Omental fat pad (tissue), 4 donors: ENCODE measurements around the gene ZBTB8A. TPM values are rescaled to one million over a fixed set of nuclear protein-coding genes. Genes with fewer than 3 reads are reported as not detected.

Source experiments
- ATAC-seq: fragments of 150-250 bp; one replicate; pipeline ENCODE4 v1.9.1; 2016; ENCODE audit warnings: mild to moderate bottlenecking, moderate library complexity; ENCODE audit not compliant: low FRiP score
- DNase-seq: peaks from one replicate; pipeline ENCODE4 v3.0.0-alpha.2; 2019; ENCODE audit warnings: low spot score
- total RNA-seq, 4 donors: library from RNA; depleted of rRNA; stranded (reverse); fragments of >200 nt; gene quantifications; one replicate each; pipeline ENCODE4 v1.1.0, GENCODE V29; 2016
- TF ChIP-seq, protein P1 (sequence below), 3 donors: fragments of 450-650 bp; IDR thresholded peaks; one replicate each; pipeline ENCODE4 v1.5.1; 2016 to 2017; ENCODE audit warnings: antibody characterized with exemption in 3 of 3, mild to moderate bottlenecking in 3 of 3, moderate library complexity in 2 of 3

ZBTB8A gene
- total RNA-seq, 4 donors from 2014 or later, result 5.4 to 10.9 (median 7.0) TPM

DNA sequence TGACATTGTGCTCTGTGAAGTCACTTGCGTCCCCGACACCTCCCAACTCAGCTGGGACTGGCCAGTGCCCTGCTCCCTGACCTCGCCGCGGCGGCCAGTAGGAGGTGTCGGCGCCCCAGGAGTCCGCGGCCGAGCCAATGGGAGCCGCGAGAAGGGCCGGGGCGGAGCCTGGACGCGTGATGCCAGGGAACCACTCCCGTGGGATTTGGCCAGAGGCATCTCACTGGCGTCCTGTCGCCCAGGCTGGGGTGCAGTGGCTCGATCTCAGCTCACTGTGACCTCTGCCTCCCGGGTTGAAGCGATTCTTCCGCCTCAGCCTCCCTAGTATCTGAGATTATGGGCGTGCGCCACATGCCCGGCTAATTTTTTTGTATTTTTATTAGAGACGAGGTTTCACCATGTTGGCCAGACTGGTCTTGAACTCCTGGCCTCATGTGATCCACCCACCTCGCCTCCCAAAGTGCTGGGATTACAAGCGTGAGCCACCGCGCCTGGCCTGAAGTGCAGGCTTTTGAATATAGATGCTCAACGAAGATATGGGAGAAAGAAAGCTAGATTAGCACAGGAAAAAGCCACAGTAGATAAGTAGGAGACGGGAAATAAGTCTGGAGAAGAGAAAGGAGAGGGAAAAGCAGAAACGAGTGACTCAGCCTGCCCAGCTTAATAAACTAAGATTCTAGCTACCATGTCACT lies 73.1 kb downstream of the ZBTB8A start:
- ATAC-seq, result peak; percentile 98
- peak; percentile 68 for DNase-seq
- TF ChIP-seq, protein P1, sequence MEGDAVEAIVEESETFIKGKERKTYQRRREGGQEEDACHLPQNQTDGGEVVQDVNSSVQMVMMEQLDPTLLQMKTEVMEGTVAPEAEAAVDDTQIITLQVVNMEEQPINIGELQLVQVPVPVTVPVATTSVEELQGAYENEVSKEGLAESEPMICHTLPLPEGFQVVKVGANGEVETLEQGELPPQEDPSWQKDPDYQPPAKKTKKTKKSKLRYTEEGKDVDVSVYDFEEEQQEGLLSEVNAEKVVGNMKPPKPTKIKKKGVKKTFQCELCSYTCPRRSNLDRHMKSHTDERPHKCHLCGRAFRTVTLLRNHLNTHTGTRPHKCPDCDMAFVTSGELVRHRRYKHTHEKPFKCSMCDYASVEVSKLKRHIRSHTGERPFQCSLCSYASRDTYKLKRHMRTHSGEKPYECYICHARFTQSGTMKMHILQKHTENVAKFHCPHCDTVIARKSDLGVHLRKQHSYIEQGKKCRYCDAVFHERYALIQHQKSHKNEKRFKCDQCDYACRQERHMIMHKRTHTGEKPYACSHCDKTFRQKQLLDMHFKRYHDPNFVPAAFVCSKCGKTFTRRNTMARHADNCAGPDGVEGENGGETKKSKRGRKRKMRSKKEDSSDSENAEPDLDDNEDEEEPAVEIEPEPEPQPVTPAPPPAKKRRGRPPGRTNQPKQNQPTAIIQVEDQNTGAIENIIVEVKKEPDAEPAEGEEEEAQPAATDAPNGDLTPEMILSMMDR (IDR thresholded peaks at IDR 0.05), result no peak

DNA sequence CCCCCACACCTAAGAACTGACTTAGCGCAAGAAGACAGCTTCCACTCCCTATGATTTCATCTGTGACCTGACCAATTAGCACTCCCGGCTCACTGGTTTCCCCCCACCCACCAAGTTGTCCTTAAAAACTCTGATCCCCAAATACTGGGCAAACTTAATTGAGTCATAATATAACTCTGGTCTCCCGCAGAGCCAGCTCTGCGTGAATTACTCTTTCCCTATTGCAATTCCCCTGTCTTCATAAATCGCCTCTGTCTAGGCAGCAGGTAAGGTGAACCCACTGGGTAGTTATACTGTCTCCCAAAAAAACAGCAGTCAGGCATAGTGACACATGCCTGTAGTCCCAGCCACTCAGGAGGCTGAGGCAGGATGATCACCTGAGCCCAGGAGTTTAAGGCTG lies 74.2 kb downstream of the ZBTB8A start:
- TF ChIP-seq, protein P1 (IDR thresholded peaks at IDR 0.05), result no peak
- no peak for ATAC-seq
- DNase-seq, result no peak

DNA sequence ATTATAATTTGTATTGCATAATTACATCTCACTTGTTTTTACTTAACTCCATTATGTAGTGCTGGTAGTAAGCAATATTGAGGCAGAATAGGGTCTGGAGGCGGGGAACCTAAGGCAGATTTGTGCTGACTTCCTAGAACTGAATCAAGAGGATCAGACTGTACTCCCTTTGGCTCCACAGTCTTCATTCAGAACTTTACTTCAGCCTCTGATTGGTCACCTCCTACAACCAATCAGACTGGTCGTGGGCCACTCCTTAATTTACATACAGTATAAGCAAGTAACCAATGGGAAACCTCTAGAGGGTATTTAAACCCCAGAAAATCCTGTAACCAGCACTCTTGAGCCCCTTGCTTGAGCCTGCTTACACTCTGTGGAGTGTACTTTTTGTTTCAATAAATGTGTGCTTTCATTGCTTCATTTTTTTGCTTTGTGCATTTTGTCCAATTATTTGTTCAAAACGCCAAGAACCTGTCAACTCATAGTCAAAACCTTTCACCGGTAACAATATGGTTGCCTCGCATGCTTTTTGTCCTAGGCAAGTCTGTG lies 79.5 kb downstream of the ZBTB8A start:
- ATAC-seq (no peak), DNase-seq (no peak)
- TF ChIP-seq, protein P1 (IDR thresholded peaks at IDR 0.05), result no peak

DNA sequence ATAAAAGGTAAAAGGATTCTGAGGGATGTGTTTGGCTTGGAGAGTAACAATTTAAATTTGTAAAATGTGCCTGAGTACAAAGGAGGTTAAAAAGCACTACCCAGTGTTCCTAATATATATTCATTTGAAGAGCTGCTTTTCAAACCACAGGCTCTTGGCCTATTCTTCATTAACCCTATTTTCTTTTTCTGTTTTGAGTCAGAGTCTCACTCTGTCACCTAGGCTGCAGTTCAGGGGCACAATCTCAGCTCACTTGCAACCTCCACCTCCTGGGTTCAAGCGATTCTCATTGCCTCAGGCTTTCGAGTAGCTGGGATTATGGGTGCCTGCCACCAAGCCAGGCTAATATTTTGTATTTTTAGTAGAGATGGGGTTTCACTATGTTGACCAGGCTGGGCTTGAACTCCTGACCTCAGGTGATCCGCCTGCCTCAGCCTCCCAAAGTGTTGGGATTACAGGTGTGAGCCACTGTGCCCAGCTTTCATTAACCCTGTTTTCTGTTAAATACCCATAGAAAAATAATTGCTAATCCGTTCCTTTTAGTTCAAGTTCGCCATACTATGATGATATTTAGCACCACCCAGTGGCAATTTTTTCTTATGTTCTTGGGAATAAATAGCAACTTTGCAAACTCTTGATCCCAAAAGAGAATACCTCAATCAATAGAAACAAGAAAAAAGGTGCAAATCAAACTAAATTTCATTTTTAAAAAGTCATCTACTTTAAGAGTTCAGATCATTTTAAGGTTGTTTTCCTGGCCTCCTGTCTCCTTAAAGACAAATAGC lies 80.7 kb downstream of the ZBTB8A start:
- TF ChIP-seq, protein P1 (IDR thresholded peaks at IDR 0.05), result no peak
- no peak for ATAC-seq
- no peak for DNase-seq

DNA sequence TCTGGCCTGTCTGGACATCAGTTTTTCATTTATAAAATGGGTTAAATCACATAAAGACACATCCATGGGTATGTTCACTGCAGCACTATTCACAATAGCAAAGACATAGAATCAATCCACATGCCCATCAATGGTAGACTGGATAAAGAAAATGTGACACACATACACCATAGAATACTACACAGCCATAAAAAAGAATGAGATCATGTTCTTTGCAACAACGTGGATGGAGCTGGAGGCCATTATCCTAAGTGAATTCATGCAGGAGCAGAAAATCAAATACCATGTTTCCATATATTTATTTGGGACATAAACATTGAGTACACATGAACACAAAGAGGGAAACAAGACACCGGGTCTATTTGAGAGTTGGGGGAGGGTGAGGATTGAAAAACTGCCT lies 83.0 kb downstream of the ZBTB8A start:
- TF ChIP-seq, protein P1 (IDR thresholded peaks at IDR 0.05), result no peak
- no peak for ATAC-seq

DNA sequence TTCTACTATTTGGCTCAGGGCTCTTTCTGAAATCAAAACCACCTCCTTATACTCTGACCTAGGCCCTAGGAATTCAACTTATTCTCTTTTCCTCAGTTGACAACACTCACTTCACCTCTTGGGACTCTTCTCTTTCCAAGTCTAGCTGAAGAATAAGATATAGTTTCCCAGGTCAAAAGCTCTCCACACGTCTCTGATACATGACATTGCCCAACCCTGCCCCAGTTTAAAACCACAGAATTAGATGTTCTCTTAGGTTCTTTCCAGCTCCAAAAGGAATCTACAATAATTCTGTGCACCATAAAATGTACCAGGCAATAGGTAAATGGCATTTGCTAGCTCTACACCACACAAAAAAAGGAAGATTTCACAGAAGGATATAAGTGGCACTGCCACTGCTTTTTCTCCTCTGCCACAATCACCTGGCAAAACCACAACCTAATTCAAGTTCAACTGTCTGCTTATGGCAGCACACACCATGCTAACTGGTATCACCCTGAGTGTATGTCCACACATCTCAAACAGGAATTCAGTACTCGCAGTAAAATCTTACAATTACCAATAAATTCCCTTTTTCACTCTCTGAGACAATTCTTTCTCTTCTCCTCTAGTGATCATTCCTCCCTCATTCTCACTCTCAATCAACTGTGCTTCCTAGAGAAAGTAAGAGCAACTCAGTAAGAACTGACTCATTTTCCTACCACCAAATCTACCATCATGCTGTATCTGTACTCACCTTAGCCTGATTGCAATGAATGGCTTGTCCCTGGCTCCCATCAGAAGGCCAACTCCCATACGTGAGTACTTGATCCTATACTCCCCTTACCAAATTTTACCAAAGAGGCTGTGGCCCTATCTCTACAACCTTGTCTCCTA lies 83.8 kb downstream of the ZBTB8A start:
- DNase-seq, result no peak
- no peak for ATAC-seq
- TF ChIP-seq, protein P1 (IDR thresholded peaks at IDR 0.05), result no peak

More for the DNA sequence above, 83.0 kb downstream of the ZBTB8A start:
- DNase-seq, result no peak
